IPS DF 19.7 (cell line): ENCODE data around the gene MPC2.
A peak's percentile ranks its signal among the peaks of the same experiment; 100 is the strongest.
"Not testable (repeated sequence)": the region's sequence is repeated elsewhere in the genome, so short reads cannot be mapped to it uniquely, and the experiment has no call there.

Experiments
- DNase-seq: peaks from one replicate; pipeline ENCODE4 v3.0.0-alpha.2; 2013; ENCODE audit warnings: low read depth, low spot score

Gene MPC2

DNA sequence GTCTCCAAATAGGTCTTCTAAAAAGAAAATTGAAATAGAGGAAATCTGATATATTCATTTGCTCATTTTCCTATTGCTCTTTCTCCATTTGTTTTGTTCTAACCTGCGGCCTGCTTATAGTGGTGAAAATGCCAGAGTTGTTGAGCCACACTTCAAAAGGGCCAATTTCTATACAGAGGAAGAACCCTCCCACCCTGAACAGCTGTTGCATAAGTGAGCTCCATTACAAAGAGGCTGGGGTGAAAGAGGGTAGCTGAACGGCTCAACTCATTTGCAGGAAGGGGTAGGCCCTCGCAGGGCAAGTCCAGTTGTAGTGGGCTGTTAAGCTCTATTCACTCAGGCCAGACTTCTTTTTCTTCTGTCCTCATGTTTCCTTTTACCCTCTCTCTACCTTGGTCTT is 31.7 kb downstream of the MPC2 start:
- DNase-seq = peak; percentile 23

DNA sequence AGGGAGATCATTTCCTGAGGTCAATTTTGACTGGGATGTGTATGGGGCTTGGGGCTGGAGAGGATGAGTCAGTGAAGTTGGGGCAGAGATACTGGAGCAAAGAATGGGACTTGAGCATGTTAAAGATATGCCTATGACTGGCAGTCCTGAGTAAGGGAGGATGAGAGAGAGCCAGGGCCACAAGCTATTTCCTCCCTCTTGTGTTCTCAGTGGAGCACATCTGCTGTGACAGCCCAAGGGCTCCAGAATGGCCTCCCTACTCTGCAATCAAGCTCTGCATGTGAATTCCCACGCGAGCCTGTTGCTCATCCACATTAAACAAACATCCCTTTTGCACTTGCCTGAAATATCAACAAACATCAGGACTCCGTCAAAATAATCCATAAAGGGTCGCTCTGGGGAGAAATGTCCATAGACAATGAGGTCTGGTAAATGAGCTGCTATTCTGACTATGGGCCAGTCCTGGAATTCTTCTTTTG is 32.2 kb downstream of the MPC2 start:
- DNase-seq = no peak

DNA sequence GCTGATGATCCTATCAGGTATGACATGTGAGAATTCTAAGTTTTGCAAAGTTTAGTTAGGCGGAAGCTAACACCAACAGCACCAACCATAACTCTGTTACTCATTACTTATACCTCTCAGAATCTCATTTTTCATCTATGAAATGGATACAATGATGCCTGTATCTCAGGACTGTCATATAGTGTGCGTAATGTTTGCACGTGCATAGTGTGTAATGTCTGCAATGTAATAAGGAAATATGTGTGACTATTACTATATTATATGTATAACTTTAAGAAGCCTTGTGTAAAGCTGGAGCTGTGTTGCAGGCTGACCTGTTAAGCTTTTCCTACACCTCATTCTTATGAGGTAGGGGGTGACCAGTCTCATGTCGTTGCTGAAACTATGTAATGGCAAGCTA is 36.0 kb downstream of the MPC2 start:
- DNase-seq = no peak

GRCh38 chr1:167899253-167899681 is 37.6 kb downstream of the MPC2 start:
- DNase-seq = no peak

- no peak for DNase-seq
Measured at GRCh38 chr1:167898578-167899222, 38.2 kb downstream of the MPC2 start.

DNA sequence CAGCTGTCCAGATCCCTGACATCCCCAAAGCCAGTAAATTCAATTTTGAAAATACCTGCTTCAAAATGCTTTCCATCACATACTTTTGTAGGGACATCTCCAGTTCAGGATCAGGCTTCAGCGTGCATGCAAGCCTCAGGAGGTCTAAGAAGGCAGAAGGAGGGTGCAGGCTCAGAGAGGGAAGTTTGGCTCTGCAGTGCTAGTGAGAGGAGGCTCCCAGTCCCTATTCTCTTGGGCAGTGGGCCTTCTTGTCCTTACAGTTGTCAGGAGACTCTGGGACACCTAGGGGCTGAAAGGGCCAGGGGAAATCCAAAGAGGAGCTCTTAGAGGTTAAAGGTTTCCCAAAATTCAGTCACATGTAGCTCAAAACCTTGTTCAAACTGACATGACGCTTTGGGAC is 43.1 kb downstream of the MPC2 start:
- DNase-seq = no peak

- DNase-seq = no peak
Measured at GRCh38 chr1:167890400-167890799, 46.5 kb downstream of the MPC2 start.

DNA sequence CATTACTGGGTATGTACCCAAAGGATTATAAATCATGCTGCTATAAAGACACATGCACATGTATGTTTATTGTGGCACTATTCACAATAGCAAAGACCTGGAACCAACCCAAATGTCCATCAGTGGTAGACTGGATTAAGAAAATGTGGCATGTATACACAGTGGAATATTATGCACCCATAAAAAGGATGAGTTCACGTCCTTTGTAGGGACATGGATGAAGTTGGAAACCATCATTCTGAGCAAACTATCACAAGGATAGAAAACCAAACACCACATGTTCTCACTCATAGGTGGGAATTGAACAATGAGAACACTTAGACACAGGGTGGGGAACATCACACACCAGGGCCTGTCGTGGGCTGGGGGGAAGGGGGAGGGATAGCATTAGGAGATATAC is 49.7 kb downstream of the MPC2 start:
- not testable (repeated sequence) for DNase-seq

GRCh38 chr1:167882376-167882775 is 54.5 kb downstream of the MPC2 start:
- no peak for DNase-seq

GRCh38 chr1:167881786-167882185 is 55.1 kb downstream of the MPC2 start:
- no peak for DNase-seq

DNA sequence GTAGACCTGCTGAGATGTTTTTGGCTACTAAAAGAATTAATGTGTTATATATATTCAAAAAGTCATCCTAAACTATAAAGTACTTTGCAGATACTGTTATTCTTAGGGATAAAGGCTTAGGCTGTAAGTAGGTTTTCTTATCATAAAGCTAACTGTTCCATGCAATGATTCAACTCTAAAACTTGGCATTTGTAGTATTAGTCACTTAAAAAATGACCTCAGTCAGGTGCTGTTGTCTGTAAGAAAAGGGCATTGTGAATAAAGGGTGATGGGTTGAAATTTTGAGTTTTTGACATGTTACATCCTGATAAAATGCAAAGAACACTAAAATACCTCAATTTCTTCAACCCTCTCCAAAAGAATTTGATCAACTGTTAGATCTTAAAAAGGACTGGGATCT is 55.8 kb downstream of the MPC2 start:
- DNase-seq = no peak

DNA sequence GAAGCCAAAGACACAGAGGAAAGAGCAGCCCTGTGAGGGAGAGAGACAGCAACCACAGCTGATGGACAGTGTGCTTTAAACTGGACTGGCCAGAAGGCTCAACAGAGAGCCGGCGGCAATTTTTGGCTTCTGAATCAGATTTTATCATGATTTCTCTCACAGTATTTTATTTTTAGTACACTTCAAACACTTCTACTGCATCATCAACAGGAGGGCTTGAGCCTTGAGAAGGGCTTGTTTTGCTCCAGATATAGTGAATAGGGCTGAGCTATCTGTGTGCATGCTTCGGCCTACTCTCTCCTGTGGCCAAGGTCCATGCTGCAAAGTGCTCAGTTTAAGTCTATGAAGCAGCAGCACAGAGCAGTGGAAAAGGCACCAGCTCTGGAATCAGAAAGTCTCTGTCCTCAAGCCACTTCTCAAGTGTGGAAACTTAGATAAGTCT is 56.3 kb downstream of the MPC2 start:
- DNase-seq = no peak

- DNase-seq = no peak
Measured at GRCh38 chr1:167879508-167879907, 57.4 kb downstream of the MPC2 start.

GRCh38 chr1:167878372-167879160 is 58.3 kb downstream of the MPC2 start:
- no peak for DNase-seq

DNA sequence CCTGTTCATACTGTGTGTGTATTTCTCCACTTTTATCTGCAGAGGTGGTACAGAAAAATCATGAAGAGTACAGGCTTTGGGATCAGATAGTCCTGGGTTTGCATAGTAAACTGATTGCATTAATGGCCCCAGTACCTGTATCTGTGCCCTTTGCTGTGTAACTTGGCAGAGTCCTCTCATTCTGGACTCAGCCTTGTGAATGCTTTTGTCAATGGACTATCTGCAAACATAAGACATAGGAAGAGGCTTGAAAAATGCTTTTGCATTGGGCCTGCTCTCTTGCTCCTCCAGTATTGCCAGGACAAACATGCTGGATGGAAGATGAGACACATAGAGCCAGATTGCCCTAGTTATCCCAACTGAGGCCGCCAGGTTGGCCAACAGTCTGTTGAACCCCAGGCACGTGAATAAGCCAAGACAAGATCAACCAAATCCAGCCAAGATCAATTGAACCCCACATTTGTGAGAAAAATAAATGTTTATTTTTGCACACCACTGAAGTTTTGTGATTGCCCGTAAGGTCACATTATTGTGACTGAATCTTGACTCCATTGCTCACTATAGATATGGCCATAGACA is 60.2 kb downstream of the MPC2 start:
- no peak for DNase-seq

DNA sequence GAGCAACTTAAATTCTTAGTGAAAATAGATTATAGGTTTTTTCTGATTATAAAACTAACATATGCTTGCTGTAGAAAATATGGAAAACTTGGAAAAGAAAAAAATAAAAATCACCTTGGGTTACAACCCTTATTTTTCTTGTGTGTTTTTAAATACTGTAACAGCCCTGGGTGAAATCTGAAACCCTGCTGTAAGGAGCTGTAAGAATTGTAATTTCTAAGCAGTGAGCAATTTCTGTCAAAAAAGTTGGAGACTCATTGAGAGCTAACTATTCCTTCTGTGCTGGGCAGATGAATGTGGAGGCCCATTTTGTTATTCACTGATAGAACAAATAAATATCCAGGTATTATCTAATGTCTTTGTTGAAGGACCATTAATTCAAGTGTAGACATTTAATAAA is 65.5 kb downstream of the MPC2 start:
- DNase-seq = no peak

DNA sequence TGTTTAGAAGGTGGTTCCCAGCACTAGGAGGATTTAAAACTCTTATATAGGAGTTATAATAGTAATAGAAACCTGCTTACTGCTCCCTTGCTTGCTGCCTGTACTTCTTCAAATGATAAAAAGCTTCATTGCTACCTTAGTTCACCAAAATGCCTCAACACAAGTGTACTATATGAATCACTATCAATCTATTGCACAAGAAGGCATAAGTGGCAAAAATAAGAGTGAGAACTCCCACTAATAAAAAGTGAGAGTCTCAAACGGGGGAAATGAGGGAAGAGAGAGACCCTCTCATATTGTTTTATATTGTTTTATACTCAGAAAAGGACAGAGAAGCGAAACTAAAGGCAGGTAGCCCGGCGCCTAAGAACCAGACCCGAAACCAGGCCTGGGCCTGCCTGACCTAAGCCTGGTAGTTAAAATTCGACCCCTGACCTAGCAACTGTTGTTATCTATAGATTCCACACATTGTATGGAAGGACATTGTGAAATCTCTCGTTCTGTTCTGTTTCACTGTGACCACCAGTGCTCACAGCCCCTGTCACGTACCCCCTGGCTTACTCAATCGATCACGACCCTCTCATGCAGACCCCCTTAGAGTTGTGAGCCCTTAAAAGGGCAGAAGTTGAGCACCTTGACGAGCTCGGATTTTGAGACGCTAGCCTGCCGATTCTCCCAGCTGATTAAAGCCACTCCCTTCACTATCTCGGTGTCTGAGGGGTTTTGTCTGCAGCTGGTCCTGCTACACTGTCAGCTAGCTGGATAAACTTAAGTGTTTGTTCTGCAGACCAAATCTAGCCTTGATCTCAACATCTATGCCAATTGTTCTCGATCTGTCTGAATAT is 67.5 kb downstream of the MPC2 start:
- not testable (repeated sequence) for DNase-seq

DNA sequence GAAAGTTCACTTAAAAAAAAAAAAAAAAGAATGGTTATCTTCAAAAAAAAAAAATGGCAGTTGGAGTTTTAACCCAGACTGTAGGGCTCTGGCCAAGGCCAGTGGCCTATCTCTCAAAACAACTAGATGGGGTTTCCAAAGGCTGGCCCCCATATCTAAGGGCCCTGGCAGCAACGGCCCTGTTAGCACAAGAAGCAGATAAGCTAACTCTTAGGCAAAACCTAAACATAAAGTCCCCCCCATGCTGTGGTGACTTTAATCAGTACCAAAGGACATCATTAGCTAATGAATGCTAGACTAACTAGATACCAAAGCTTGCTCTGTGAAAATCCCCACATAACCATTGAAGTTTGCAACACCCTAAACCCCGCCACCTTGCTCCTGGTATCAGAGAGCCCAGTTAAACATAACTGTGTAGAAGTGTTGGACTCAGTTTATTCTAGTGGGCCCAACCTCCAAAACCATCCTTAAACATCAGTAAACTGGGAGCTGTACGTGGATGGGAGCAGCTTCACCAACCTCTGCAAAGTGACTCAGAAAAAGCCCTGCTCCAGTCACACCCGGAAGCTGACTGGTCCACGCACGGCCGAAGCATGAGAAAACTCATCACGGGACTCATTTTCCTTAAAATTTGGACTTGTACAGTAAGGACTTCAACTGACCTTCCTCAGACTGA is 70.0 kb downstream of the MPC2 start:
- not testable (repeated sequence) for DNase-seq
